Thyroid gland (tissue), 4 donors: ENCODE results near the gene ANO9.

Experiments used
- CTCF ChIP-seq, 6 experiments: fragments of 200-600 bp in 3 of 6; fragments of 450-650 bp in 3 of 6; sonication (generic) in 3 of 6; IDR thresholded peaks; one replicate each; pipeline ENCODE4 v1.5.1; 2016 to 2019; ENCODE audit warnings: antibody characterized with exemption in 6 of 6, mild to moderate bottlenecking in 2 of 6, inconsistent platforms in 1 of 6, moderate library complexity in 1 of 6
- POLR2A ChIP-seq, 2 donors: fragments of 450-650 bp; IDR thresholded peaks; one replicate each; pipeline ENCODE4 v1.6.1; 2017; ENCODE audit warnings: antibody characterized with exemption in 2 of 2, mild to moderate bottlenecking in 2 of 2, moderate library complexity in 1 of 2

GRCh38 chr11:370070-370941 is 71.5 kb downstream of the ANO9 start:
- TF ChIP-seq CTCF (IDR thresholded peaks at IDR 0.05), result no peak
- TF ChIP-seq POLR2A (IDR thresholded peaks at IDR 0.05), result no peak
